Urothelium cell line (cell line): ENCODE measurements around the gene DNAJC24.

ENCODE experiments used
- DNase-seq: peaks from one replicate; pipeline ENCODE4 v3.0.0; 2011; ENCODE audit warnings: low spot score, mixed read lengths
- FAIRE-seq: peaks from 2 replicates; lab custom pipeline; 2011; peaks lifted over from hg19 to GRCh38; lab: Jason Lieb, UNC

Gene DNAJC24

DNA sequence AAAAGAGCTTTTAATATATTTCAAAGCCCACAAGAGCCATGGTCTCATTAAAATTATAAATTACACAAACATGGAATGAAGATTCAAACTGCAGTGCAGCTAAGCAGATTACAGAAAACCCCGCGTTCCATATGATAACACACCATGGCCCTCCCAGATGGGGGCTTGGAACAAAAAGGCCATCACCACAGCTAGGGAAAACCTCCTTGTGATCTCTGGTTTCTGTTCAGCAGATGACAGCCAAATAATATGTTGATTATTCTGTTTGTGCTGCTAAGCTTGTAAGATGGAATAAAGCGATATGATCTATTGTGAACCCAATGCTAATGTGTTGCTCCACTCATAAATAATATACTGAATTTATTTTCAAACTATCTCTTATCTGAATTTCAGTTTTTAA is 111.3 kb downstream of the DNAJC24 start:
- DNase-seq (no peak), FAIRE-seq (no peak)
